HUES64 (cell line): ENCODE measurements around the gene KAZALD1.

Source experiments
- H3K27ac ChIP-seq: 2 replicates; pipeline ENCODE4 v1.7.0; 2013; ENCODE audit warnings: low read depth, low read length, inconsistent platforms
- H3K27me3 ChIP-seq: 2 replicates; pipeline ENCODE4 v1.6.1; 2013; ENCODE audit warnings: mild to moderate bottlenecking, low read length; ENCODE audit not compliant: insufficient read depth
- H3K36me3 ChIP-seq: 2 replicates; pipeline ENCODE4 v1.6.1; 2013; ENCODE audit warnings: mild to moderate bottlenecking, low read length; ENCODE audit not compliant: insufficient read depth
- H3K4me1 ChIP-seq: 2 replicates; pipeline ENCODE4 v1.6.1; 2013; ENCODE audit warnings: mild to moderate bottlenecking, low read length, moderate library complexity; ENCODE audit not compliant: insufficient read depth
- H3K4me3 ChIP-seq: 2 replicates; pipeline ENCODE4 v1.5.1; 2013; ENCODE audit warnings: mild to moderate bottlenecking, low read length, moderate library complexity
- H3K9ac ChIP-seq: 2 replicates; pipeline ENCODE4 v1.6.1; 2013; ENCODE audit warnings: mild to moderate bottlenecking, low read depth, low read length
- H3K9me3 ChIP-seq: 2 replicates; pipeline ENCODE4 v1.6.1; 2013; ENCODE audit warnings: low read depth, low read length; ENCODE audit not compliant: insufficient read depth
- WGBS: fragments of 150-250, 120-280 bp; methylation state at CpG from one replicate; pipeline ENCODE4 v1.1.7; 2013; ENCODE audit warnings: missing lambda C conversion rate; 5-methylcytosine and 5-hydroxymethylcytosine counted together

The KAZALD1 gene

GRCh38 chr10:101064415-101065030 lies 2.7 kb downstream of the KAZALD1 start:
- Histone ChIP-seq H3K36me3 (no peaks in the 10 kb centered on the region), H3K4me1 (peaks cover 31% of the 10 kb centered on the region), H3K27ac (no peak overlapping the region), H3K9ac (no peak overlapping the region), H3K9me3 (no peaks in the 10 kb centered on the region), H3K27me3 (peaks cover 68% of the 10 kb centered on the region), H3K4me3 (no peak overlapping the region)
- 87% methylated on average over 9 of the region's 9 CpGs for WGBS

GRCh38 chr10:101065481-101066145 lies 3.8 kb downstream of the KAZALD1 start:
- 77% methylated on average over 2 of the region's 3 CpGs for WGBS
- H3K9me3 ChIP-seq: no peaks in the 10 kb centered on the region
- H3K27ac ChIP-seq: no peak overlapping the region
- peaks cover 27% of the 10 kb centered on the region for H3K4me1 ChIP-seq
- H3K27me3 ChIP-seq: peaks cover 74% of the 10 kb centered on the region
- no peak overlapping the region for H3K9ac ChIP-seq
- no peaks in the 10 kb centered on the region for H3K36me3 ChIP-seq
- H3K4me3 ChIP-seq: peak overlapping the region; percentile 56; the same call in 1 of the 2 replicates

GRCh38 chr10:101066146-101066895 lies 4.5 kb downstream of the KAZALD1 start:
- Histone ChIP-seq H3K9me3 (no peaks in the 10 kb centered on the region), H3K27ac (no peak overlapping the region), H3K27me3 (peaks cover 78% of the 10 kb centered on the region), H3K4me3 (peak overlapping the region; percentile 56), H3K9ac (no peak overlapping the region), H3K4me1 (peaks cover 27% of the 10 kb centered on the region), H3K36me3 (no peaks in the 10 kb centered on the region)
- WGBS: 1% methylated on average over 49 of the region's 49 CpGs

- Histone ChIP-seq H3K27ac (no peak overlapping the region), H3K9me3 (no peaks in the 10 kb centered on the region), H3K36me3 (no peaks in the 10 kb centered on the region), H3K9ac (no peak overlapping the region), H3K27me3 (peaks cover 78% of the 10 kb centered on the region), H3K4me3 (peak overlapping the region; percentile 56), H3K4me1 (peaks cover 24% of the 10 kb centered on the region)
- WGBS: under 1% methylated on average over 31 of the region's 31 CpGs
Measured at GRCh38 chr10:101066896-101067355, 5.1 kb downstream of the KAZALD1 start.

- Histone ChIP-seq H3K9ac (no peak overlapping the region), H3K27ac (no peak overlapping the region), H3K4me1 (peaks cover 20% of the 10 kb centered on the region), H3K4me3 (peak overlapping the region; percentile 56), H3K27me3 (peaks cover 78% of the 10 kb centered on the region), H3K36me3 (no peaks in the 10 kb centered on the region), H3K9me3 (no peaks in the 10 kb centered on the region)
- under 1% methylated on average over 43 of the region's 43 CpGs for WGBS
Measured at GRCh38 chr10:101067356-101068083, 5.7 kb downstream of the KAZALD1 start.

GRCh38 chr10:101069441-101069840 lies 7.7 kb downstream of the KAZALD1 start:
- no peak overlapping the region for H3K27ac ChIP-seq
- no peak overlapping the region for H3K4me3 ChIP-seq
- H3K27me3 ChIP-seq: peaks cover 78% of the 10 kb centered on the region
- 93% methylated on average over 5 of the region's 5 CpGs for WGBS
- no peaks in the 10 kb centered on the region for H3K9me3 ChIP-seq
- no peak overlapping the region for H3K9ac ChIP-seq
- peaks cover 8% of the 10 kb centered on the region for H3K4me1 ChIP-seq
- no peaks in the 10 kb centered on the region for H3K36me3 ChIP-seq

- no peak overlapping the region for H3K9ac ChIP-seq
Measured at GRCh38 chr10:101070098-101070497, 8.3 kb downstream of the KAZALD1 start.

GRCh38 chr10:101071267-101071884 lies 9.6 kb downstream of the KAZALD1 start:
- Histone ChIP-seq H3K9me3 (no peaks in the 10 kb centered on the region), H3K27ac (no peak overlapping the region), H3K36me3 (no peaks in the 10 kb centered on the region), H3K4me1 (peaks cover 6% of the 10 kb centered on the region), H3K9ac (no peak overlapping the region), H3K27me3 (peaks cover 78% of the 10 kb centered on the region), H3K4me3 (no peak overlapping the region)
- 91% methylated on average over 4 of the region's 6 CpGs for WGBS

More at GRCh38 chr10:101070098-101070497, 8.3 kb downstream of the KAZALD1 start:
- Histone ChIP-seq H3K9me3 (no peaks in the 10 kb centered on the region), H3K27ac (no peak overlapping the region), H3K27me3 (peaks cover 78% of the 10 kb centered on the region), H3K36me3 (no peaks in the 10 kb centered on the region), H3K4me3 (no peak overlapping the region), H3K4me1 (peaks cover 8% of the 10 kb centered on the region)
- WGBS: 76% methylated on average over 3 of the region's 3 CpGs

GRCh38 chr10:101071885-101072433 lies 10.2 kb downstream of the KAZALD1 start:
- Histone ChIP-seq H3K9ac (no peak overlapping the region), H3K9me3 (no peaks in the 10 kb centered on the region), H3K36me3 (no peaks in the 10 kb centered on the region), H3K27ac (no peak overlapping the region), H3K4me3 (no peak overlapping the region), H3K4me1 (peaks cover 3% of the 10 kb centered on the region; the same call in 1 of the 2 replicates), H3K27me3 (peaks cover 78% of the 10 kb centered on the region)
- 63% methylated on average over 7 of the region's 7 CpGs for WGBS

GRCh38 chr10:101072923-101073322 lies 11.1 kb downstream of the KAZALD1 start:
- H3K27ac ChIP-seq: no peak overlapping the region
- H3K9me3 ChIP-seq: no peaks in the 10 kb centered on the region
- H3K9ac ChIP-seq: no peak overlapping the region
- H3K4me3 ChIP-seq: no peak overlapping the region
- WGBS: 77% methylated on average over 9 of the region's 9 CpGs
- H3K36me3 ChIP-seq: no peaks in the 10 kb centered on the region
- peaks cover 70% of the 10 kb centered on the region for H3K27me3 ChIP-seq
- peaks cover 3% of the 10 kb centered on the region; the same call in 1 of the 2 replicates for H3K4me1 ChIP-seq
